HG03060 (cell line): ENCODE results near the gene THRAP3.

Experiments used
- ATAC-seq: cut with Tn5 transposase; IDR thresholded peaks from one replicate; pipeline ENCODE4 v1.9.1; 2021; ENCODE audit warnings: low read depth, moderate number of reproducible peaks; ENCODE audit not compliant: unreplicated experiment

THRAP3 gene

DNA sequence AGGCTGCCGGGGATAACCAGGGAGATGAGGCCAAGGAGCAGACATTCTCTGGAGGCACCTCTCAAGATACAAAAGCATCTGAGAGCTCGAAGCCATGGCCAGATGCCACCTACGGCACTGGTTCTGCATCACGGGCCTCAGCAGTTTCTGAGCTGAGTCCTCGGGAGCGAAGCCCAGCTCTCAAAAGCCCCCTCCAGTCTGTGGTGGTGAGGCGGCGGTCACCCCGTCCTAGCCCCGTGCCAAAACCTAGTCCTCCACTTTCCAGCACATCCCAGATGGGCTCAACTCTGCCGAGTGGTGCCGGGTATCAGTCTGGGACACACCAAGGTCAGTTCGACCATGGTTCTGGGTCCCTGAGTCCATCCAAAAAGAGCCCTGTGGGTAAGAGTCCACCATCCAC is 62.6 kb downstream of the THRAP3 start:
- ATAC-seq: no peak

- no peak for ATAC-seq
These were observed 63.4 kb downstream of the THRAP3 start for GRCh38 chr1:36287595-36287994.

DNA sequence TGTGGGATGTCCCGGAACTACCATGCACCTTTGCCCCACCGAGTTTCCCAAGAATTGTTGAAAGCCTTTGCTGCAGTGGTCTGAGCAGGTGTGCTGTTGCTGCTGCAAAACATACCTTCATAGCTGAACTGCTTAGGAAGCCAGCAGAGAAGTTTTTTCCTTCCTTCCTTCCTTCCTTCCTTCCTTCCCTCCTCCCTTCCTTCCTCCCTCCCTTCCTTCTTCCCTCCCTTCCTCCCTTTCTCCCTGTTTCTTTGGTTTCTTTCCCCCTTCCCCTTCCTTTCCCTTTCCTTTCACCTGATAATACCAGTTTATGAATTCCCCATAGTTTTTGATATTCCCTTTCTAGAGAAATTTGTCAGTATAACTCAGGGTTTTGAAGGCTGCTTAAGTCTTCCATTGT is 71.1 kb downstream of the THRAP3 start:
- ATAC-seq: no peak

DNA sequence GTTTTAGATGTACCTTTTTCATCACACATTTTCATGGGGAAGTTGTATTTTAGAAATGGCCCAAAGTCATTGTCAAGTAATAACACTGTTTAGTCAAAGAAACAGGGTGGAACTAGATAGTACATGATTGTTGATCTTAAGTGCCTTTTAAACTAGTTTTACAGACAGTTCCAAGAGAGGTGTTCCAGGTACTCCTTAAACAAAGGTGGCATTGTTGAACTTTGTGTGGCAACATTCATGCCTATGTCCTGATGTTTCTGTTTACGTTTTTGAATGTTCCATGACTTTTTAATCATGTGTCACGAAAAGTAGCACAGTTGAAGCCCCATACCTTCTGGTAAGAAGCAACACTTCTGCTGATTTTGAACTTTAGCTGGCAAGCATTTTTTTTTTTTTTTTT is 72.8 kb downstream of the THRAP3 start:
- no peak for ATAC-seq

GRCh38 chr1:36298640-36299039 is 74.4 kb downstream of the THRAP3 start:
- no peak for ATAC-seq

GRCh38 chr1:36300526-36300925 is 76.3 kb downstream of the THRAP3 start:
- ATAC-seq: no peak

DNA sequence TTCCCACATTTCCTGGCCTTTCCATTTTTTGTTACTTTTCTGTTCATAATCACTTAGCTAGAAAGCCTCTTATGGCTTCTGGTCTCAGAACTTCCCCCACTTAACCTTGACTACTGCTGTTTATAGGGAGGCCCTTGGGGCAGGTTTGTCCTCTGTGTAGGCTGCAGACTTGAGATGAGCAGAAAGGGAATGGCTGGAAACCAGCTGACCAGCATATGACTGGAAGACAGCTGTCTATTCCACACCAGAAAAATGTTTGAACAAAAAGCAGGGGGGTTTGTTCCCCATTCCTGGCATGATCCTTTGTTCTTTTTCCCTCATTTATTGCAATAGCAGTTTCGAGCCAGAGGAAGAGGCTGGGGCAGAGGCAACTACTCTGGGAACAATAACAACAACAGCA is 77.0 kb downstream of the THRAP3 start:
- ATAC-seq: no peak

DNA sequence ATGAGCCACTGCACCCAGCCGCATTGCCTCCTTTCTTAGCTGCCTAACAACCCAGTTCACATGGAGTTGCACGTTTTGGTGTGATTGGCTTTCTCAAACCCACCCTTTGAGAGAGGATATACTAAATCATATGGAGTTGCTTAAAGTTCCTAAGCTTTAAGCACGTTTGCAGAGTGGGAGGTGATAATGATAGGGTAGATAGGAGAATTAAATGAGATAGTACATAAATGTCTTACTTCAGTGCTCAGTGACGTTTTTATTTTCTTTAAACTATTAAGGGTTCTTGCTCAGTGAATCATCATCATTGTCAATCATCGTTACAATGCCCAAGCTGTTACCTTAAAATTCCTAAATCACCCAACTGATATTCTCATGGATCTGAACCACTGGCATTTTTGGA is 79.0 kb downstream of the THRAP3 start:
- ATAC-seq: no peak

DNA sequence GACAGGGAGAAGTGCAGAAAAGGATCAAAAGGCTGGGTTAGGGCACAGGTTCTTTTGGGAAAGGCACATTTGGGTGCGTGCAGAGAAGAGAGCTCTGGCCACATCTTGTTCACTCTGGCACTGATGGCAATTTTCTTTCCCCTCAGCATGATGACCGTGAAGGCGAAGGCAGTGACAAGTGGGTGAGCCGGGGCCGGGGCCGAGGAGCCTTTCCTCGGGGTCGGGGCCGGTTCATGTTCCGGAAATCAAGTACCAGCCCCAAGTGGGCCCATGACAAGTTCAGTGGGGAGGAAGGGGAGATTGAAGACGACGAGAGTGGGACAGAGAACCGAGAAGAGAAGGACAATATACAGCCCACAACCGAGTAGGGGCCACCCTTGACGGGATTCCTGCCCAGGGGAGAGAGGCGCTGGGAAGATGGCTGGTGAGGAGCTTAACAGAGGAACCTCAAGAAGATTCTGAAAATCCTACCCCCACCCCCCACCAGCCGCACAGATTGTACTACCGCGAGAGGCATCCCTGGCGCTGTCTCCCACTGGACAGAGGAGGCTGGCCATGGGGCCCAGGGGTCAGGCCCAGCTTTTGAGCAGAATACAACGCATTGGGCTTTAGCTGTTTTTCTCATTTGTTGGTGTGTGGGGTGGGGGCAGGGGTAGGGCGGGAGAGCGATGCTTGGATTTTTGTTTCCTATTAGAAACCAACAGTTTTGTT is 79.6 kb downstream of the THRAP3 start:
- ATAC-seq: no peak

GRCh38 chr1:36304521-36304920 is 80.3 kb downstream of the THRAP3 start:
- no peak for ATAC-seq

DNA sequence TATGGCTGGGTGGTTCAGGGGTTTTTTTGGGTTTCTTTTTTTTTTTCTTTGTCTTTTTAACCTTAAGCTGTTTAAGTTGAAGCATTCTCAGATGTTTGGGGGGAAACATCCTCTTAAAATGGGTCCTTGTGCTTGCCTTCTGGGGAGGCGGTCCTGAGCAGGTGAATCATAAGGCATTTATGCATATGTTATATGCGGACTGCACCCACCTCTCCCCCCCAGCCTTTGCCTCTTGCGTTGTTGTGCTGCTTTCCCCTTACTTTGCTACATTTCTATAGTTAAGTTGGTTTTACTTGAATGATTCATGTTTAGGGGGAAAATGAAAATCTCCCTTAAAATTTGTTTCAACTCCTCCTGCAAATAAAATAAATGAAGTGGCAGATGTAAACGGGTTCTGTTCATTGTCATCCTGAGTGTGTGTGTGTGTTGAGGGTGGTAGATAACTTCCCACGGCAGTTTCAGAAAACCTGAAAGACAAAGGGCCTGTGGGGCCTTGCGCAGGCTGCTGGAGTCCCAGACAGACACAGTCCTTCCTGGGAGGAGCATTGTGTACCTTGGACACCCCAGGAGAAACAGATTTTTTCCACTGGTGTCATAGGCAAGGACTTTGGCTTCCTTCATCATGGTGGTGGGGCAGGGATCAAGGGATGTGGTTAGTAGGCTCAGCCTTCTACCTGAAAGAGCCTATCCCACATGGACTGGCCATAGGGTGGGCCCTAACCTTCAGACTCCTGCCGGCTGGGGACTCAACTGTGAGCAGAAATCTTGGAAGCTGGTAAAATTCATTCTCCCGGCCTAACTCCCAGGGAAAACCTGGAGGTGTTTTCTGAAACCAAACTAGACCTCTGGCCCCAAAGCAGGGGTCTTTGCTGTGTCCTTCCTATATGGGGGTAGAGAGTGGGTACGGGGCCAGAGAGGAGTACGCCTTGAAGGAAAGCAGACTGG is 81.0 kb downstream of the THRAP3 start:
- no peak for ATAC-seq

GRCh38 chr1:36305915-36306209 is 81.6 kb downstream of the THRAP3 start:
- ATAC-seq: no peak

DNA sequence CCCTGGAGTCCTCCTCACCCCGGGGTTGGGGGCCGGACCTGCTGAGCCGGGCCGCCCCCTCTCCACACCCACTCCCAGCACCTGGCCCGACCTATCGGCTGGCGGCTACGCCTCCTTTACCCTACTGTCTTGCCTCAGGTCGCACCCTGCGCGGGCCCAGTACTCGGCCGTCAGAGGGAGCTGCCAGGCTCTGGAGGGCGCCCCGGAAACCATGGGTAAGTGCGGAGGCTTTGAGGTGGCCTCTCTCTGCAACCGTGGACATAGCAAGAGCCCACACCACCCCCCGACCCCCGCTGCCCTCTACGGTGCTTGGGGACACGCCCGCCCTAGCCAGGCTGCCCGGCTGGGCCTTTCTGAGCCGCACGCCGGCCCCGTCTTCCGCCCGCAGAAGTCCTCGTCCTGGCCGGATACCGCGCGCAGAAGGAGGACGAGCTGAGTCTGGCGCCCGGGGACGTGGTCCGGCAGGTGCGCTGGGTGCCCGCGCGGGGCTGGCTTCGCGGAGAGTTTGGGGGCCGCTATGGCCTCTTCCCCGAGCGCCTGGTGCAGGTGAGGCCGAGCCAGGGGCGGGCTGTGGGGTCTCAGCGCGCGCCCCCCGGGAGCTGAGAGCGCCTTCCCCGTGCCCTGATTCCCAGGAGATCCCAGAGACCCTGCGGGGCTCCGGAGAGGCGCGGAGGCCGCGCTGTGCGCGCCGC is 82.1 kb downstream of the THRAP3 start, which contains the start of gene SH3D21:
SH3D21 (plus strand) TSS at position 159 of the 692 bp plus-strand sequence; CDS start at position 212, 53 bp downstream.
- peak; percentile 20 for ATAC-seq

GRCh38 chr1:36306902-36307456 is 82.7 kb downstream of the THRAP3 start:
- ATAC-seq: peak; percentile 82

DNA sequence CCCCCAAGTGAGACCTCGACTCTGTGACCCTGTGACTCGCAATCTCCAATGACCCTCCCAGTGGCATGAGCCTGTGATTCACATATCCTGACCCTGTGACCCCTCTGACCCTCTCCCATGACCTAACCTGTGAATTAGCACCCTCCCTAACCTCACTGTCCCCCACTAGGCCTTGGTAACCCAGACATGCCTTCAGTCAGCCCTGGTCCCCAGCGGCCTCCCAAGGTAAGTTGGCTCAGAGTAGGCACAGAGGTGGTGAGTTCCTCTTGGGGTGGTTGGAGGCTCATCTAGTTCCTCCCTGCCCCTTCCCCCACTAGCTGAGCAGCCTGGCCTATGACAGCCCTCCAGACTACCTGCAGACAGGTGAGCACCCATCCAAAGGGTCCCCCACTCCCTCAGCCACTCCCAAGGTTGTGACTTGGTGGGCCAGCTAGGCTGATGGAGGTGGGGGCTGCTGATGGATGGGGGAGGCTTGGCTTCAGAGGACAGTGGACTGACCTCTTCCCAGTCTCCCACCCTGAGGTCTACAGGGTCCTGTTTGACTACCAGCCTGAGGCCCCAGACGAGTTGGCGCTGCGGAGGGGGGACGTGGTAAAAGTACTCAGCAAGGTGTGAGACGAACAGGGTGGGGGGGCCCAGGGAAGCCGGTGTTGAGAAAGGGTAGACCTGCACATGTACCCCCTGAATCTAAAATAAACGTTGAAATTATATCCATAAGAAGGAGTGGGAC is 83.5 kb downstream of the THRAP3 start:
- ATAC-seq: no peak

GRCh38 chr1:36309397-36309796 is 85.2 kb downstream of the THRAP3 start:
- ATAC-seq: no peak

DNA sequence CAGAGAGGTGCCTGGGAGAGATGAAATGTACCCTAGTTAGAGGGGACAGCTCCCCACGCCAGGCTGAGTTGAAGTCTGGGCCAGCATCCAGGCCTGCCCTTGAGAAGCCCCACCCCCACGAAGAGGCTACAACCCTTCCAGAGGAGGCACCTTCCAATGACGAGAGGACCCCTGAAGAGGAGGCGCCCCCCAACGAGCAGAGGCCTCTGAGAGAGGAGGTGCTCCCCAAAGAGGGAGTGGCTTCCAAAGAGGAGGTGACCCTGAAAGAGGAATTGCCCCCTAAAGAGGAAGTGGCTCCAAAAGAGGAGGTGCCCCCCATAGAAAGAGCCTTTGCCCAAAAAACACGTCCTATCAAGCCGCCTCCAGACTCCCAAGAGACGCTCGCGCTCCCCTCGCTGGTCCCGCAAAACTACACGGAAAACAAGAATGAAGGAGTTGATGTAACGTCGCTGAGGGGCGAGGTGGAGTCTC is 96.1 kb downstream of the THRAP3 start:
- ATAC-seq: no peak

DNA sequence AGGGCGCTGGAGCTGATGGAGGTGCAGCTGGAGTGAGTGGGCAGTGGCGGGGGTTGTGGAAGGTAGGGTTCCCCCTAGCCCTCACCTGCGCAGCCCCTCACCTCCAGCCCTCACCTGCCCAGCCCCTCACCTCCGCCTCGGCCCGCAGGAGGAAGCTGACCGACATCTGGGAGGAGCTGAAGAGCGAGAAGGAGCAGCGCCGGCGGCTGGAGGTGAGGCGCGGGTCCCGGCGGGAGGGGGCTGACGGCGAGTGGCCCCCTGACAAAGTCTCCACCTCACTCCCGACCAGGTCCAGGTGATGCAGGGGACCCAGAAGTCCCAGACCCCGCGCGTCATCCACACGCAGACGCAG is 96.5 kb downstream of the THRAP3 start:
- ATAC-seq: no peak

GRCh38 chr1:36321119-36321951 is 97.1 kb downstream of the THRAP3 start:
- no peak for ATAC-seq
